ENCODE results near the gene SPIN1. TPM values are rescaled to one million over a fixed set of nuclear protein-coding genes. Genes with fewer than 3 reads are reported as not detected.

SPIN1 gene
- total and polyA plus RNA-seq, 2 of the 8 experiments (the other 6 are each of a cell fraction or from before 2014, with no cell fraction given): 69.9 to 139 TPM

- TF ChIP-seq ATF3 (IDR thresholded peaks at IDR 0.05; ENCODE audit: insufficient read depth, low read depth, low read length) (no peak), NANOG (IDR thresholded peaks at IDR 0.05; ENCODE audit: insufficient read depth, low read depth, low read length, poor library complexity, severe bottlenecking) (no peak), KDM4A (IDR thresholded peaks at IDR 0.05; ENCODE audit: low read depth, low read length, severe bottlenecking) (no peak), TAF1 (IDR thresholded peaks at IDR 0.05; ENCODE audit: low read depth, low read length) (no peak), TBP (IDR thresholded peaks at IDR 0.05; ENCODE audit: low read depth, low read length) (no peak), TEAD4 (IDR thresholded peaks at IDR 0.05; ENCODE audit: low read depth, low read length) (no peak), BCL11A (IDR thresholded peaks at IDR 0.05; ENCODE audit: low read depth in 2 of 2, low read length in 2 of 2) (no peak), SIRT6 (IDR thresholded peaks at IDR 0.05; ENCODE audit: low read length) (no peak)
Measured at GRCh38 chr9:88503081-88503844, 115.0 kb downstream of the SPIN1 start (continued).
